Stimulated activated CD4-positive, alpha-beta T cell treated with anti-CD3 and anti-CD28 coated beads, Interleukin-2, amount 100 ng/mL, for 24 hours (primary cell): ENCODE results near the gene PKNOX1.
"Not testable (repeated sequence)": the region's sequence is repeated elsewhere in the genome, so short reads cannot be mapped to it uniquely, and the experiment has no call there.

Experiments used
- DNase-seq, 2 donors: peaks; one replicate each; pipeline ENCODE4 v3.0.0-alpha.2; 2020

Gene PKNOX1

DNA sequence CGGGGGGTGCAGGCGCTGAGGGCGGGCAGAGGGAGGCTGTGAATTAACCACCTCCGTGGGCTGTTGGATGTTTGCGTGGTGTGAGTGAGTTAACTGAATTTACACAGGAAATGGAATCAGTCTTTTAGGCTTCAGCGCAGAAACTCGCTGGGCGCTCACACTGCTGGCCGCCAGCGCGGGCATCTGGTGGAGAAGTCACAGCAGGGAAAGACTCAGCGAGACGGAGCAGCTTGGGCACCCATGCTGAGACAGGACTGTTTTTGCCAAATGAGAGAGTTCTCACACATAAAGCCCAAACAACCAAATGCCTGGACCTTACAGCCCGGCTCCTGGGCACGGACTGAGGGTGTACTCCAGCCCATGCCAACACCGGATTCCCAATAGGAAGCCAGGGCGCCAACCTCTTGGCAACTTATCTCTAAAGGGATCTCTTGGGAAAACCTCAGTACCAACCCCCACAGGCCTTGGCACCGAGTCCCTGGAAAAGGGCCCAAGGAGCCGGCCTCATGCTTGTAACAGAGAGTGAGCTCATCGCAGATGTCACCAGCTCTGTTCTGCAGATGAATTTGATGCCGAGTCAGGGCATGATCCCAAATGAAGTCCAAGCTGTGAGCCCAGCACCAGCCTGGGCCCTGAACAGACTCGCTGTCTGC, 90.0 kb downstream of the PKNOX1 start:
- not testable (repeated sequence) for DNase-seq

DNA sequence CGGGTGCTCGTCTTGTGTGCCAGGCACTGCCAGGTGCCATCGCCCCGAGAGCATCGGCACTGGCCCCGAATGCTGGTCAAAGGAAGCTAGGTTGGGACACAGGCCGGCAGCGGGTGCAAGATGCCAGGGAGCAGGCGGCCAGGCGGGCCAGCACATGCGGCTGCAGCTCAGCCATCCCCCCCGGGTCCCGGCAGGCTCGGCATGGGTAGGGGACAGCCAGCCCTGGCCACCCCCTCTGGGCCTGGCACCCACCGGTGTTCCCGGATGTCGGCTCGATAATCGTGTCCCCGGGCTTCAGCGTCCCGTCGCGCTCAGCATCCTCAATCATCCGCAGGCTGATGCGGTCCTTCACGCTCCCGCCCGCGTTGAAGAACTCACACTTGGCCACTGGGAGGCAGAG, 91.6 kb downstream of the PKNOX1 start:
- DNase-seq: not testable (repeated sequence)

DNA sequence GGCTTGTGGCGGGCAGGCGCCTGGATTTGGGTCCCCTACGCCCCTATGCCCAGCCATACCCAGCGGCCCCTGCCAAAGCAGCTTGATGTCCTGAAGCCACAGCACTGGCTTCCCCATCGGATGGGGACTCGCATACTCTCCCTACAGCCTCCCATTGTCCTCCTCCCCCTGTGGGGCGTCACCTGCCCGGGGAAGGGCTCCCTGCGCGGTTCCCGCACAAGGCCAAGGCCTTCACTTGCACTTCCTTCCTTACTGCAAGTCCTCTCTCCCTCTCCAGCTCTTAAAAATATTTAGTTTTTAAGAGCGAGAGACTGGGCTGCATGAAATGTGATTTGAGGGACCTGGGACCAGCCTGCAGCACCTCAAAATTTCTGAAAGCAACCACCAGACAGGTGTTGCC, 92.3 kb downstream of the PKNOX1 start:
- not testable (repeated sequence) for DNase-seq

DNA sequence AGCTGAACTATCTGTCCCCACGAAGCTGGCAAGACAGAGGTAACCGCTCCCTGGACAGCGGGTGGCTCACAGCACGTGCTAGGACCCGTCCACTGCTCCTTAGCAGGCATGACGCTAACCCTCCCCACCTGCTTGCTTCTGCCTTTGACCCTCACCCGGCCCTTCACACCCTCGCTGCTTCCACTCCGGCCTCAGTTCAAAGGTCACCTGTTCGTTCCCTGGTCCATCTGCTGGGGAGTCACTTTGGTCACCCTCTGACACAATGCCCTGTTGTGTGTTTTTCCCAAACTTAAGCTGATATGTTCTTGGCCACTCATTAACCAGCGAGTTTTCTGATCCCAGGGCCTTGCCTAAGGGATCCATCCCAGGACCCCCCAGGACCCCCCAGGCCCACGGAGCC, 93.7 kb downstream of the PKNOX1 start:
- DNase-seq: not testable (repeated sequence)

DNA sequence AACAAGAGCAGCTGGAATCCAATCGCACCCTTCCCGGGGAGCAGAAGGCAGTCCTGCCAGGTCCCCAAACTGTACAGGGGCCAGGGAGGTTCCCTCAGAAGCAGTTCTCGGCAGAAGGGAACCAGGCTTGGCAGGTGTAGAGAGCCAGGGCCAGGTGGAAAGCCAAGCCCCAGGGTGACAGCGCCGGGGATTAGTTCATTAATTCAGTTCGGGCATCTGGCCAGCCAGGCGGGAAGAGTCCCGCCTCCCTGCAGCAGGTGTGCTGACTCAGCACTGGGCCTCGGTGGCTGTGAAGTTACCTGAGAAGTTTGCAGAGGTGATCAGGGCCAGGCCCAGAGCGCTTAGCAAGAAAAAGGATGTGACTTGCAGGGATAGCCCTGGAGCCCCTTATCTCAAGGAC, 95.3 kb downstream of the PKNOX1 start:
- DNase-seq: not testable (repeated sequence)

DNA sequence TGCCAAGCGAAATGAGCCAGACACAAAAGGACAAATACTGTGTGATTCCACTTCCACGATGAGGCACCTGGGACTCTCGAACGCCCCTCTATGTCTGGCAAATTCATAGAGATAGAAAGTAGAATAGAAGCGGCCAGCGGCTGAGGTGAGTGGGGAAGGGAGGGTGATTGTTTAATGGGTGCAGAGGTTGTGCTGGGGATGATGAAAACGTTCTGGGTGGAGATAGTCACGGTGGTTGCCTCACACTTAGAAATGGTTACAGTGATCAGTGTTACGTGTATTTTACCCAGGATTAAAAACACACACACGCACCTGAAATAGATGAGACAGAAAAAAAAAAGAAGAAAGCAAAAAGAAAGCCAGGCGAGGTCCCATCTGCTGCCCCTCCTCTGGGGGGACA, 98.4 kb downstream of the PKNOX1 start:
- not testable (repeated sequence) for DNase-seq

DNA sequence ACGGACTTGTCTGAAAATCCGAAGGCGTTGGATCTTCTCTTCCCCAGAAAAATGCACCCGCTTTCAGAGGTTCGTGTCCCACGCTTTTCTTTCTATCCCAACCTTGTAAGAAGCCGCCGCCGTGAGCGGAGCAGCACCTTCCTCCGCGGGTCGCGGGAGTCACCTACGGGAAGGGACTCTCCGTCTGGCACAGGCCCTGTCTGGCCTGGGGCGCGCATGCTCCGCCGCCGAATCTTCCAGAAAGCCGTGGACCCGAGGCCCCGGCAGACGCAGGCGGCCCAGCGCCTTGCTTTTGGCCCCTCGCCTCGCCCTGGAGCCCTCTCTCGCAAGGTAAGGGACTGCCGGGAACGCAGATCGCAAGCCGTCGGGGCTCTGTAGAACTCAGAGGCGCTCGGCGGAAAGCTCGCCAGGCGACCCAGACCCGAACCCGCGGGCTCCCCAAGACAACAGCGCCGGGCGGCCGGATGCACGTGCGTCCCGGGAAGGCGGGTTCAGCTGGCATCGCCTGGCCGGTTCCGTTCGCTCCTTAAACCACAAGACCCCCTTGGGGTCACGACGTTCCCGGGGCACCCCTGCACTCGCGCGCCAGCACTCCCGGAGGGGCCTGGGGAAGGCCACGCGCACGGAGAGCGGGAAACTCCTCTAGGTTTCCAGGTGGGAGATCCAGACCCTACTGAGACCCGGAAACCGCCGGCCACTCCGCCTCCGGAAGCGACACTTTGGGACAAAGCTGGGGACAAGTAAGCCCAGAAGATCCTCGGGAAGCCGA, 100.2 kb downstream of the PKNOX1 start:
- DNase-seq: not testable (repeated sequence)

DNA sequence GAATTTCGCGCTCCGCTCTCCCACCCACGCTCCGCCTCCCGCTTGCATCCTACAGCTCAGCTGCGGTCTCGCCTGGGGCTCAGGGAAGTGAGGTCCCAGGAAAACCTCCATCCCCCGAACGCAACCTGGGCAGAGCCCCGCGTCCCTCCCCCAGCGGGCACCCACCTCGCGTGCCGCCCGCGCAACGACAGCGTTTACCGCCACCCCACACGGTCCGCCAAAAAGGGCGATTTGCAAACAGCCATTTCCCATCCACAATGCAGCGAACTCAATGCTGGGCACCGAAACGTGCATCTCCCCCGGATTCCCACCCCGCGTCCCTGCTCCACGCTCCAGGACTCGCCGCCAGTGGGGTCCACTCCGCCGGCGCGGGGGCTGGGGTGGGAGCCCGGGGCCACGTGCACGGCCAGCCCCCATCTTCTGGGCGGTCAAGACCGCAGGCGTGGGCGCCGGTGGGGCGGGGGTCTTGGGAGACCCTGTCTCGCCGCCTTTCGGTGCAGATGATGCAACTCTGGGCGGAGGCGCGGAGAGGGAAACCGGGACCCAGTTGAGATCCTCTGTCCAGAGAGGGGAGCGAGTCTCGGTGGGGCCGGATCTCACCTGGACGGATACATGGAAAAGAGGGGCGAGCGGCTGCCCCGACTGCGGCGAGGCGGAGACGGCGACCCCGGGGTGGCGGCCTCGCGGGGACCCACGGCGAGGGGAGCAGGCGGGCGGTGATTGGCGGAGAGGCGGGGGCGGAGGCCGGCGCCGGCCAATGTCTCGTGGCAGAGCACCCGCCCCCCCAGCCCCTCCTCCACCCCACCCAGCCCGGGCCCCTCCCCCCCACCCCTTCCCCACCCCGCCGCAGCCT, 101.0 kb downstream of the PKNOX1 start, which contains the start of gene CBS:
TSS of gene CBS (minus strand) at position 666 of the 853 bp plus-strand sequence. CDS start 3,642 bp downstream, outside the sequence.
- DNase-seq: not testable (repeated sequence)

DNA sequence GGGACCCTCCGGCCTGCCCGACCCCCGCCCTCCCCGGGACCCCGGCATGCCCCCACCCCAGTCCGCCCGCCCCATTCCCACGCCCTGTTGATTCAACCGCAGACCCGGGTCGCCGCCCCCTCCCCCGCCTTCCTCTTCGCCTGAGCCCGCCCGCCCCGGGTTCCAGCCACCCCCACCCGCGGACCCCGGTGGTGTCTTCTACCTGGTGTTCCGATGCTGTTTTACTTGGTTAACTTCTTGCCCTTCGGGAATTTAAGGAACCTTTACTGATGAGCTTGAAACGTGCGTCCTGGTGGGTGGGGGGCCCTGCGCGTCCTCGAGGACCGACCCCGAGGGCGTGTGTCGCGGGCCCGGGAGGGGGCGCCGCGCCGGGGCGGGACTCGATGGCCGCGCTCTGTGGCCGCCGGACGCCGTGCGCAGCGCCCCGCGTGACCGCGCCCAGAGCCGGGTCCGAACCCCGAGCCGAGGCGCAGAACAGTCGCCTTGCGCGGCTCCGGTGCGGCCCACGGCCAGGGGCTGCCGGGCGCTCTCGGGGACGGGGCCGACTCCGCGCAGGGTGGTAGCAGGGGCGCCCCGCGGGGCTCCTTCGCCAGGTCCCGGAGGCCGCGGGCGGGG, 101.8 kb downstream of the PKNOX1 start:
- DNase-seq: not testable (repeated sequence)

DNA sequence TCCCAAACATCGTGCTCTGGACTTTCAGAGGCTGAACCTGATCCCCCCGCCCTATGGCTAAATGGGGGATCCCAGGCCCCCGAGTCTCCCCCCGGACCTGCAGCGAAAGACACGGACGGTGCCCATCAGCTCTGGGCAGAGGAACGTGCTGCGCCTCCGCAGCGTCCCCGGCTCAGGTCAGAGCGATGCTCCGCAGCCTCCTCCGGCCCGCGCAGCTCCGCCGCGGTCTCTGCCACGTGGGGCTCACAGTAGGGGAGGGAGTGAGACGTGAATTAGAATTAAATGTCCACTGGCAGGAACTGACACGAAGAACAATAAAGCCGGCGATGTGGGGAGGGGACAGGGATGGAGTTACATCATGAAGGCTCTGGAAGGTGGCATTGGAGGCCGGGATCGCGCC, 102.3 kb downstream of the PKNOX1 start:
- not testable (repeated sequence) for DNase-seq

DNA sequence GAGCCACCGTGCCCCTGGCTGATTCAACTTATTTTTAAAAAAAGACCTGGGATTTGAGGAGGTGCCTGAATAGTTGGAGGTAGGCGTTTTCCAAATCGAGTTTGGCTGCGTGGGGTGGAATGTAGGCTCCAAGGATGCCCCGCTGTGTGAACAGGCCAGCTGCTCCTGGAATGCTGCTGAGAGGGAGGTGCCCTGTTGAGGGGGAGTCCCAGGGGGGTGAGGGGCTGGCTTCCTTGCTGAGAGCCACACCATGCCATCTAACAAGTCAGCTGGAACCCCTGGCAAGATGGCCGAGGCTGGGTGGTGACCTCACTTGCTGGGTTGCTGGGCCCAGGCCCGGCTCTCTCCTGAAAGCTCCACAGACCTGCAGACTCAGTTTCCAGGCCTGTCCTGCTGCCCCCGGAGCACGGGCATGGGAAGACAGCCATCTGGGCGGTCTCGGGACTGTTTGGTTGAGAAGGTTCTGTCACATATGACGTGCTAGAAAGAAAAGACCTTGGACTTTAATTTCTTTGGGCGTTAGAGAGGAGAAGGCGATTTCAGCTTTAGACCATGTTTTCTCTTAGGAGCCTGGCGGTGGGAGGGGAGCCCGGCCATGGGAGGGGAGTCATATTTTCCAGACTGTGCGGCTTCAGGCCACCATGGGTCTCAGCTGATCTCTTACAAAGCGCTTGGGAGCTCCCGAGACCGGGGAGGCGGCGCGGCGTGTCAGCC, 108.4 kb downstream of the PKNOX1 start:
- DNase-seq: not testable (repeated sequence)
